ENCODE data around the gene COPRS.

DNA sequence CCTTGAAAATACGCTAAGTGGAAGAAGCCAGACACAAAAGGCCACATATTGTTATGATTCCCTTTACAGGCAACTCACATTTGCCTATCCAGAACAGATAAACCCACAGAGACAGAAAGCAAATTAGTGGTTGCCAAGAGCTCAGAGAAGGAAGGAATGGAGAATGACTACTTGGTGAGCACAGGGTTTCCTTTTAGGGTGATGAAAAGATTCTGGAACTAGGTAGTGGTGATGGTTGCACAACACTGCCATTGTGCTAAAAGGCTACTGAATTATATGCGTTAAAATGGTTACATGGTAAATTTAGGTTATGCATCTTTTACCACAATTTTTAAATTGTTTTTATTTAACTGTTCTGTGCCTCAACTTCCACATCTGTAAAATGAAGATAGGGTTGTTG is 4.4 kb downstream of the COPRS start:
- TF ChIP-seq POLR2A (IDR thresholded peaks at IDR 0.05) (no peak), POLR2AphosphoS5 (IDR thresholded peaks at IDR 0.05; ENCODE audit: insufficient read depth in 1 of 2, low read depth in 1 of 2) (no peak)
- TF ChIP-seq, protein P1, sequence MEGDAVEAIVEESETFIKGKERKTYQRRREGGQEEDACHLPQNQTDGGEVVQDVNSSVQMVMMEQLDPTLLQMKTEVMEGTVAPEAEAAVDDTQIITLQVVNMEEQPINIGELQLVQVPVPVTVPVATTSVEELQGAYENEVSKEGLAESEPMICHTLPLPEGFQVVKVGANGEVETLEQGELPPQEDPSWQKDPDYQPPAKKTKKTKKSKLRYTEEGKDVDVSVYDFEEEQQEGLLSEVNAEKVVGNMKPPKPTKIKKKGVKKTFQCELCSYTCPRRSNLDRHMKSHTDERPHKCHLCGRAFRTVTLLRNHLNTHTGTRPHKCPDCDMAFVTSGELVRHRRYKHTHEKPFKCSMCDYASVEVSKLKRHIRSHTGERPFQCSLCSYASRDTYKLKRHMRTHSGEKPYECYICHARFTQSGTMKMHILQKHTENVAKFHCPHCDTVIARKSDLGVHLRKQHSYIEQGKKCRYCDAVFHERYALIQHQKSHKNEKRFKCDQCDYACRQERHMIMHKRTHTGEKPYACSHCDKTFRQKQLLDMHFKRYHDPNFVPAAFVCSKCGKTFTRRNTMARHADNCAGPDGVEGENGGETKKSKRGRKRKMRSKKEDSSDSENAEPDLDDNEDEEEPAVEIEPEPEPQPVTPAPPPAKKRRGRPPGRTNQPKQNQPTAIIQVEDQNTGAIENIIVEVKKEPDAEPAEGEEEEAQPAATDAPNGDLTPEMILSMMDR (IDR thresholded peaks at IDR 0.05), result no peak

Data from vagina (tissue), 2 donors.